GM12872 (cell line): ENCODE results near the gene YOD1.

Experiments used
- CTCF ChIP-seq: IDR thresholded peaks from 3 replicates; pipeline ENCODE4 v1.5.1; 2011; ENCODE audit warnings: low read depth, mild to moderate bottlenecking, low read length, moderate library complexity; ENCODE audit not compliant: insufficient read depth

Gene YOD1

GRCh38 chr1:207022996-207023679 is 27.9 kb downstream of the YOD1 start:
- TF ChIP-seq CTCF = no peak

GRCh38 chr1:207021876-207022596 is 29.0 kb downstream of the YOD1 start:
- TF ChIP-seq CTCF = no peak

GRCh38 chr1:207021139-207021861 is 29.7 kb downstream of the YOD1 start:
- no peak for TF ChIP-seq CTCF

GRCh38 chr1:207020709-207021107 is 30.3 kb downstream of the YOD1 start:
- no peak for TF ChIP-seq CTCF

- TF ChIP-seq CTCF = no peak
These were observed 30.8 kb downstream of the YOD1 start for GRCh38 chr1:207020065-207020708.

- TF ChIP-seq CTCF = no peak
These were observed 31.3 kb downstream of the YOD1 start for GRCh38 chr1:207019661-207020060.

GRCh38 chr1:207019161-207019560 is 31.8 kb downstream of the YOD1 start:
- TF ChIP-seq CTCF = no peak
